ENCODE results near the gene NLGN1. TPM values are rescaled to one million over a fixed set of nuclear protein-coding genes. Genes with fewer than 3 reads are reported as not detected.

Gene NLGN1
- total and polyA plus RNA-seq, 2 of the 8 experiments (the other 6 are each of a cell fraction or from before 2014, with no cell fraction given) = 7.8 to 14.8 TPM

GRCh38 chr3:173737167-173737808 is 339.7 kb downstream of the NLGN1 start:
- H4K91ac ChIP-seq (replicated peaks; ENCODE audit: insufficient read length, low read length) = no peak overlapping the region
- H3K79me1 ChIP-seq (ENCODE audit: low read depth, low read length) = no peaks in the 10 kb centered on the region
- H2BK5ac ChIP-seq (ENCODE audit: low read depth, low read length) = no peak overlapping the region
- no peaks in the 10 kb centered on the region for H3K9me3 ChIP-seq (ENCODE audit: insufficient read depth in 2 of 2, low read depth in 1 of 2, low read length in 1 of 2)
- H2AK5ac ChIP-seq (ENCODE audit: low read depth, low read length) = no peak overlapping the region
- no peaks in the 10 kb centered on the region for H3K79me2 ChIP-seq (ENCODE audit: control insufficient read depth in 1 of 2, insufficient read depth in 2 of 2, low read length in 2 of 2)
- no peak overlapping the region for H3K4me2 ChIP-seq (ENCODE audit: insufficient read depth in 1 of 2, low read depth in 2 of 2, low read length in 2 of 2)
- peaks cover 0 to 3% (median 0%) of the 10 kb centered on the region in 4 experiments; a peak in 2 of 7 replicates for H3K4me1 ChIP-seq (replicated peaks in 1 of 4; ENCODE audit: control insufficient read depth in 3 of 4, insufficient read depth in 4 of 4, low read length in 3 of 4)
- no peaks in the 10 kb centered on the region for H3K23me2 ChIP-seq (ENCODE audit: low read depth, low read length)
- ChIA-PET POLR2A (ENCODE audit: partially characterized antibody) (no interaction called here), CTCF (ENCODE audit: partially characterized antibody) (no interaction called here)
- no peak overlapping the region for H2BK12ac ChIP-seq (ENCODE audit: low read depth, low read length)
- no peaks in the 10 kb centered on the region for H4K20me1 ChIP-seq (replicated peaks in 1 of 2; ENCODE audit: control insufficient read depth in 1 of 2, insufficient read depth in 2 of 2, low read length in 2 of 2)
- H4K8ac ChIP-seq (ENCODE audit: extremely low read depth, insufficient read depth, low read length) = no peak overlapping the region
- no peaks in the 10 kb centered on the region for H3K36me3 ChIP-seq (ENCODE audit: control insufficient read depth in 2 of 4, insufficient read depth in 4 of 4, low read length in 3 of 4)
- no peak overlapping the region for H3K14ac ChIP-seq (ENCODE audit: insufficient read length)
- H2BK20ac ChIP-seq (ENCODE audit: low read length) = no peak overlapping the region
- H2BK120ac ChIP-seq (replicated peaks; ENCODE audit: low read depth, low read length) = no peak overlapping the region
- WGBS, 2 experiments (ENCODE audit: extremely low coverage in 1 of 2, insufficient coverage in 1 of 2, insufficient read length in 1 of 2, insufficient replicate concordance in 2 of 2, low coverage in 1 of 2, low lambda C conversion rate in 2 of 2, missing lambda C conversion rate in 1 of 2) = 88% methylated on average over 2 of the region's 2 CpGs; no CpG with 5 or more reads in 1 of the 2 experiments
- H3K18ac ChIP-seq (ENCODE audit: extremely low read depth, low read length) = no peak overlapping the region
- no peak overlapping the region for H3K23ac ChIP-seq (ENCODE audit: insufficient read length)
- no peak overlapping the region for H2AFZ ChIP-seq (ENCODE audit: low read length)
- no peak overlapping the region for H2BK15ac ChIP-seq (ENCODE audit: low read length)
- H3K9ac ChIP-seq (replicated peaks in 1 of 4; ENCODE audit: extremely low read depth in 1 of 4, low read depth in 3 of 4, low read length in 3 of 4) = no peak overlapping the region
- no peaks in the 10 kb centered on the region for H3K27me3 ChIP-seq (replicated peaks in 1 of 4; ENCODE audit: control insufficient read depth in 3 of 4, extremely low read depth in 1 of 4, insufficient read depth in 3 of 4, low read length in 3 of 4)
- DNase-seq (ENCODE audit: low read depth in 1 of 2, low spot score in 2 of 2) (no peak), FAIRE-seq (no peak)
- no peak overlapping the region for H3K27ac ChIP-seq (ENCODE audit: low read depth, low read length)
- no peak overlapping the region for H3K4me3 ChIP-seq (ENCODE audit: extremely low read depth in 1 of 4, insufficient read depth in 2 of 4, low read depth in 3 of 4, low read length in 4 of 4)
- TF ChIP-seq KDM5A (IDR thresholded peaks at IDR 0.05; ENCODE audit: low read length) = no peak
- TF ChIP-seq TAF7 (optimal IDR thresholded peaks at IDR 0.05; ENCODE audit: borderline replicate concordance, low read depth, low read length) = no peak
- no peak for TF ChIP-seq HDAC6 (IDR thresholded peaks at IDR 0.05; ENCODE audit: low read depth, low read length)
- TF ChIP-seq TEAD4 (IDR thresholded peaks at IDR 0.05; ENCODE audit: low read depth, low read length) = no peak
- TF ChIP-seq RAD21 (IDR thresholded peaks at IDR 0.05 in 1 of 2, conservative IDR thresholded peaks at IDR 0.05 in 1 of 2; ENCODE audit: low read depth in 2 of 2, low read length in 2 of 2) = no peak
- TF ChIP-seq, protein P1, sequence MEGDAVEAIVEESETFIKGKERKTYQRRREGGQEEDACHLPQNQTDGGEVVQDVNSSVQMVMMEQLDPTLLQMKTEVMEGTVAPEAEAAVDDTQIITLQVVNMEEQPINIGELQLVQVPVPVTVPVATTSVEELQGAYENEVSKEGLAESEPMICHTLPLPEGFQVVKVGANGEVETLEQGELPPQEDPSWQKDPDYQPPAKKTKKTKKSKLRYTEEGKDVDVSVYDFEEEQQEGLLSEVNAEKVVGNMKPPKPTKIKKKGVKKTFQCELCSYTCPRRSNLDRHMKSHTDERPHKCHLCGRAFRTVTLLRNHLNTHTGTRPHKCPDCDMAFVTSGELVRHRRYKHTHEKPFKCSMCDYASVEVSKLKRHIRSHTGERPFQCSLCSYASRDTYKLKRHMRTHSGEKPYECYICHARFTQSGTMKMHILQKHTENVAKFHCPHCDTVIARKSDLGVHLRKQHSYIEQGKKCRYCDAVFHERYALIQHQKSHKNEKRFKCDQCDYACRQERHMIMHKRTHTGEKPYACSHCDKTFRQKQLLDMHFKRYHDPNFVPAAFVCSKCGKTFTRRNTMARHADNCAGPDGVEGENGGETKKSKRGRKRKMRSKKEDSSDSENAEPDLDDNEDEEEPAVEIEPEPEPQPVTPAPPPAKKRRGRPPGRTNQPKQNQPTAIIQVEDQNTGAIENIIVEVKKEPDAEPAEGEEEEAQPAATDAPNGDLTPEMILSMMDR (IDR thresholded peaks at IDR 0.05; ENCODE audit: control extremely low read depth in 1 of 3, insufficient read depth in 1 of 3, low read depth in 1 of 3, low read length in 3 of 3) = no peak
- TF ChIP-seq EP300 (IDR thresholded peaks at IDR 0.05; ENCODE audit: borderline replicate concordance in 1 of 2, low read depth in 2 of 2, low read length in 2 of 2) = no peak
- TF ChIP-seq EGR1 (IDR thresholded peaks at IDR 0.05; ENCODE audit: borderline replicate concordance, low read depth, low read length) = no peak
- no peak for TF ChIP-seq CREB1 (IDR thresholded peaks at IDR 0.05)
- no peak overlapping the region for H4K5ac ChIP-seq (ENCODE audit: insufficient read length, low read depth, low read length)
- no peak overlapping the region for H3K56ac ChIP-seq (replicated peaks; ENCODE audit: insufficient read length, low read depth, low read length)
- no peak overlapping the region for H3K4ac ChIP-seq (replicated peaks; ENCODE audit: insufficient read length, low read depth, low read length)
